ENCODE results near the gene CNN2.

DNA sequence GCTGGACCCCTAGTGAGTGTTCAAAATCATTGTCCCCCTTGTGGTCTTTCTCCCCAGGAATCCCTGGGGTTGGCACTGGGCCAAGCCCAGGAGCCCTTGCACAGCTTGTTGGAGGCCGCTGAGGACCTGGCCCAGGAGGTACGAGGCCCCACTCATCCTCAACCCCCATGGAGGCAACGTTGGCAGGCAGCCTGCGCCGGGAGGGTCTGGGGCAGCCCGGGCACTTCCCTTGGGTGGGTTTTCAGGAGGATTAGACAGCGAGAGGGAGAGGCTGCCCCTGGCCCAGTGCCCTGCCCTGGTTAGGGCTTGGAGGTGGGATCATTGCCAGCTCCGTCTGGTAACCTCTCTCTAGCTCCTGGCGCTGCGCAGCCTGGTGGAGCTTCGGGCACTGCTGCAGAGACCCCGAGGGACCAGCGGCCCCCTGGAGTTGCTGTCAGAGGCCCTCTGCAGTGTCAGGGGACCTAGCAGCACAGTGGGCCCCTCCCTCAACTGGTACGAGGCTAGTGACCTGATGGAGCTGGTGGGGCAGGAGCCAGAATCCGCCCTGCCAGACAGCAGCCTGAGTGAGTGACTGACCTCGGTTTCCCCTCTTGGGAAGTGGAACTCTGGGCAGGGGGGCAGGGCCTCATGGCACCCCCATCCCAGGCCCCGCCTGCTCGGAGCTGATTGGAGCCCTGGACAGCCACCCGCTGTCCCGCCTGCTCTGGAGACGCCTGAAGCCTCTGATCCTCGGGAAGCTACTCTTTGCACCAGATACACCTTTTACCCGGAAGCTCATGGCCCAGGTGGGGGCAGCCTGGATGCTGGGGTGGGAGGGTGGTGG is 16.5 kb downstream of the CNN2 start:
- TF ChIP-seq, protein P1, sequence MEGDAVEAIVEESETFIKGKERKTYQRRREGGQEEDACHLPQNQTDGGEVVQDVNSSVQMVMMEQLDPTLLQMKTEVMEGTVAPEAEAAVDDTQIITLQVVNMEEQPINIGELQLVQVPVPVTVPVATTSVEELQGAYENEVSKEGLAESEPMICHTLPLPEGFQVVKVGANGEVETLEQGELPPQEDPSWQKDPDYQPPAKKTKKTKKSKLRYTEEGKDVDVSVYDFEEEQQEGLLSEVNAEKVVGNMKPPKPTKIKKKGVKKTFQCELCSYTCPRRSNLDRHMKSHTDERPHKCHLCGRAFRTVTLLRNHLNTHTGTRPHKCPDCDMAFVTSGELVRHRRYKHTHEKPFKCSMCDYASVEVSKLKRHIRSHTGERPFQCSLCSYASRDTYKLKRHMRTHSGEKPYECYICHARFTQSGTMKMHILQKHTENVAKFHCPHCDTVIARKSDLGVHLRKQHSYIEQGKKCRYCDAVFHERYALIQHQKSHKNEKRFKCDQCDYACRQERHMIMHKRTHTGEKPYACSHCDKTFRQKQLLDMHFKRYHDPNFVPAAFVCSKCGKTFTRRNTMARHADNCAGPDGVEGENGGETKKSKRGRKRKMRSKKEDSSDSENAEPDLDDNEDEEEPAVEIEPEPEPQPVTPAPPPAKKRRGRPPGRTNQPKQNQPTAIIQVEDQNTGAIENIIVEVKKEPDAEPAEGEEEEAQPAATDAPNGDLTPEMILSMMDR (IDR thresholded peaks at IDR 0.05) = no peak
- TF ChIP-seq POLR2A (IDR thresholded peaks at IDR 0.05) = no peak

Measured in body of pancreas (tissue), 4 donors.